Type B pancreatic cell (in vitro differentiated cells): ENCODE results near the gene CPOX. TPM values are rescaled to one million over a fixed set of nuclear protein-coding genes. Genes with fewer than 3 reads are reported as not detected.

Experiments used
- DNase-seq: peaks from one replicate; pipeline ENCODE4 v3.0.0; 2021; ENCODE audit warnings: mixed read lengths; ENCODE audit not compliant: unreplicated experiment; ENCODE audit errors: extremely low spot score
- H3K27ac Mint-ChIP-seq: 2 replicates; pipeline ENCODE4 v1.8.0; 2021; ENCODE audit warnings: mild to moderate bottlenecking, mixed read lengths
- H3K27me3 Mint-ChIP-seq: 2 replicates; pipeline ENCODE4 v1.8.0; 2021; ENCODE audit warnings: mixed read lengths
- H3K36me3 Mint-ChIP-seq: 2 replicates; pipeline ENCODE4 v1.8.0; 2021; ENCODE audit warnings: mixed read lengths
- H3K4me1 Mint-ChIP-seq: one replicate; pipeline ENCODE4 v1.8.0; 2021; ENCODE audit warnings: mixed read lengths; ENCODE audit not compliant: unreplicated experiment
- H3K4me3 Mint-ChIP-seq: 2 replicates; pipeline ENCODE4 v1.8.0; 2021; ENCODE audit warnings: mild to moderate bottlenecking, mixed read lengths
- H3K9me3 Mint-ChIP-seq: 2 replicates; pipeline ENCODE4 v1.8.0; 2021; ENCODE audit warnings: mixed read lengths
- total RNA-seq: library from RNA; stranded (reverse); gene quantifications from 2 replicates; pipeline ENCODE4 v1.2.1, GENCODE V29; 2021; ENCODE audit warnings: low replicate concordance
- TF ChIP-seq, protein P1 (sequence below): fragments of 200-600 bp; sonication (generic); conservative IDR thresholded peaks from 2 replicates; pipeline ENCODE4 v1.5.0; 2021; ENCODE audit warnings: antibody characterized with exemption, mild to moderate bottlenecking

CPOX gene
- total RNA-seq, 1 donor from 2014 or later = 24.6 TPM

DNA sequence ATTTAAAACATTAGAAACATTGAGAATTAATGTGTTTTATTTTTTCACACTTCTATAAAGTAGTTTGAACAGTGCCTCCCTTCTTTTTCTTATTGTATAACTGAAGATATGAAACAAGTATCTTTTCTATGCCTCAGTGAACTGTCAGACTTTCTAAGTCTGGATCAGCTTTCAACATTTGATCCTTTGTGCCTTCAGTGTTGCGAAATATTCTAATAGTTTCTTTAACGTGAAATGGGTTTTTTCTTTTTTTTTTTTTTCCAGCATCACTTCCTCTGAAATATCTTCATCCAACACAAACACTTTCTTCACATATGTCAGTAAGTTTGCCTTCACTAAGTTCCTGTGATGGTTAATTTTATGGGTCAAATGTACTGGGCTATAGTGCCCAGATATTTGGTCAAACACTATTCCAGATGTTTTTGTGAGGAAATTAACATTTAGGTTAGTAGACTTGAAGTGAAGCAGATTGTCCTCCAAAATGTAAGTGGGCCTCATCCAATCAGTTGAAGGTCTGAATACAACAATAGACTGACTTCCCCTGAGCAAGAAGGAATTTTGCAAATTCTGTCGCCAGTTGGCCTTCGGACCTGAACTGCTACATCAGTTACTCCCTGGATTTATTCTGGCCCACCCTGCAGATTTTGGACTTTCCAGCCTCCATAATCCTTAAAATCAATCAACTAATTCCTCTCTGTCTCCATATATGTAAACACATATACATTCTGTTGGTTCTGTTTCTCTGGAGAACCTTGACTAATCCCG is 6.4 kb upstream of the CPOX start:
- Mint-ChIP-seq H3K27me3 (no peaks in the 10 kb centered on the region), H3K4me3 (no peak overlapping the region), H3K9me3 (peaks cover 4% of the 10 kb centered on the region), H3K4me1 (no peaks in the 10 kb centered on the region), H3K27ac (no peak overlapping the region), H3K36me3 (no peaks in the 10 kb centered on the region)
- TF ChIP-seq, protein P1, sequence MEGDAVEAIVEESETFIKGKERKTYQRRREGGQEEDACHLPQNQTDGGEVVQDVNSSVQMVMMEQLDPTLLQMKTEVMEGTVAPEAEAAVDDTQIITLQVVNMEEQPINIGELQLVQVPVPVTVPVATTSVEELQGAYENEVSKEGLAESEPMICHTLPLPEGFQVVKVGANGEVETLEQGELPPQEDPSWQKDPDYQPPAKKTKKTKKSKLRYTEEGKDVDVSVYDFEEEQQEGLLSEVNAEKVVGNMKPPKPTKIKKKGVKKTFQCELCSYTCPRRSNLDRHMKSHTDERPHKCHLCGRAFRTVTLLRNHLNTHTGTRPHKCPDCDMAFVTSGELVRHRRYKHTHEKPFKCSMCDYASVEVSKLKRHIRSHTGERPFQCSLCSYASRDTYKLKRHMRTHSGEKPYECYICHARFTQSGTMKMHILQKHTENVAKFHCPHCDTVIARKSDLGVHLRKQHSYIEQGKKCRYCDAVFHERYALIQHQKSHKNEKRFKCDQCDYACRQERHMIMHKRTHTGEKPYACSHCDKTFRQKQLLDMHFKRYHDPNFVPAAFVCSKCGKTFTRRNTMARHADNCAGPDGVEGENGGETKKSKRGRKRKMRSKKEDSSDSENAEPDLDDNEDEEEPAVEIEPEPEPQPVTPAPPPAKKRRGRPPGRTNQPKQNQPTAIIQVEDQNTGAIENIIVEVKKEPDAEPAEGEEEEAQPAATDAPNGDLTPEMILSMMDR = no peak
- DNase-seq = no peak

DNA sequence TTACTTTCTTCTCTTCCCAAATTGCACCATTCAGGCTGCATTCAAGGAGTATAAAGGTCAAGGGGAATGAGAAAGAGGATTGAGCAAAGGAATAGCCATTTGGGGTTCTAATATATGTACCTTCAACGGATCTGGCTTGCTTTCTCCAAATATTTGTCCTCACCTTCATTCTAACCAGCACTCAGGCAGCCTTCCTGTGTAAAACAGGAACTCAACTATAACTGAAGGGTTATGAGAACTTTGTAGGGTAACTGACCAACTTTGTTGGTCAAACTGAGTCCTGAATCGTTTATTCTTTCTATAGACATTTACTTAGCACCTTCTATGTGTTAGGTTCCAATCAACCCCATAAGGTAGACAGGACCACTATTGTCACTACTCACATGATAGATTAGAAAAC is 5.1 kb upstream of the CPOX start:
- Mint-ChIP-seq H3K27ac (no peak overlapping the region), H3K36me3 (no peaks in the 10 kb centered on the region), H3K9me3 (no peaks in the 10 kb centered on the region), H3K27me3 (no peaks in the 10 kb centered on the region), H3K4me1 (peaks cover 6% of the 10 kb centered on the region), H3K4me3 (no peak overlapping the region)
- DNase-seq = no peak
- TF ChIP-seq, protein P1 = no peak

GRCh38 chr3:98596541-98597500 is 3.4 kb upstream of the CPOX start:
- no peak overlapping the region for H3K27ac Mint-ChIP-seq
- no peak for DNase-seq
- H3K4me3 Mint-ChIP-seq = no peak overlapping the region
- no peaks in the 10 kb centered on the region for H3K27me3 Mint-ChIP-seq
- TF ChIP-seq, protein P1 = peak; percentile 78
- H3K4me1 Mint-ChIP-seq = peaks cover 16% of the 10 kb centered on the region
- no peaks in the 10 kb centered on the region for H3K36me3 Mint-ChIP-seq
- no peaks in the 10 kb centered on the region for H3K9me3 Mint-ChIP-seq

DNA sequence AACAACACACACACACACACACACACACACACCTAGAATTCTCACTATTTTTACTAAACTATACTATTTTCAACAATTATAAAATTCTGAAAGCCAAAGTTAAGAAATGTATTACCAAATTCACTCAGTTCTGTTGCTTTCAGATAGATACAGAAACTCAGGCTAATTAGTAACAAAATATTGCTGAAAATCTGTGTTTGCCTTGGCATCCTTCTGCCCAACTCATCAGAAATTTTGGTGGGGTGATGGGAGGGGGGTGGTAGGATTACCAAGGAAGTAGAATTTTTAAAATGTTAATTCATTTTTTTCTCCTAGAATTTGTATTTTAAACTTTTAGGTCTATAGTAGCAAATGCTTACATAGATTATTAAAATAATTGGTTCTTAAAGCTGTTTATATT is 2.7 kb upstream of the CPOX start:
- TF ChIP-seq, protein P1 = no peak
- Mint-ChIP-seq H3K9me3 (no peaks in the 10 kb centered on the region), H3K4me1 (peaks cover 16% of the 10 kb centered on the region), H3K36me3 (no peaks in the 10 kb centered on the region), H3K27me3 (no peaks in the 10 kb centered on the region), H3K27ac (no peak overlapping the region), H3K4me3 (no peak overlapping the region)
- no peak for DNase-seq

- DNase-seq = no peak
- Mint-ChIP-seq H3K4me3 (peak overlapping the region; percentile 63), H3K4me1 (peaks cover 16% of the 10 kb centered on the region), H3K27ac (peak overlapping the region; percentile 4), H3K27me3 (no peaks in the 10 kb centered on the region), H3K36me3 (no peaks in the 10 kb centered on the region), H3K9me3 (no peaks in the 10 kb centered on the region)
- TF ChIP-seq, protein P1 = no peak
Measured at GRCh38 chr3:98594628-98595324, 1.4 kb upstream of the CPOX start.
